22Rv1 (cell line): Measurements from ENCODE around the gene METTL26.
A peak's percentile ranks its signal among the peaks of the same experiment; 100 is the strongest.

Experiments used
- ZFX ChIP-seq: fragments of 450-650 bp; IDR thresholded peaks from 2 replicates; pipeline ENCODE4 v1.6.1; 2017; ENCODE audit warnings: antibody characterized with exemption, borderline replicate concordance
- TF ChIP-seq, protein P1 (sequence below): fragments of 450-650 bp; IDR thresholded peaks from 2 replicates; pipeline ENCODE4 v1.5.1; 2017; ENCODE audit warnings: mild to moderate bottlenecking

DNA sequence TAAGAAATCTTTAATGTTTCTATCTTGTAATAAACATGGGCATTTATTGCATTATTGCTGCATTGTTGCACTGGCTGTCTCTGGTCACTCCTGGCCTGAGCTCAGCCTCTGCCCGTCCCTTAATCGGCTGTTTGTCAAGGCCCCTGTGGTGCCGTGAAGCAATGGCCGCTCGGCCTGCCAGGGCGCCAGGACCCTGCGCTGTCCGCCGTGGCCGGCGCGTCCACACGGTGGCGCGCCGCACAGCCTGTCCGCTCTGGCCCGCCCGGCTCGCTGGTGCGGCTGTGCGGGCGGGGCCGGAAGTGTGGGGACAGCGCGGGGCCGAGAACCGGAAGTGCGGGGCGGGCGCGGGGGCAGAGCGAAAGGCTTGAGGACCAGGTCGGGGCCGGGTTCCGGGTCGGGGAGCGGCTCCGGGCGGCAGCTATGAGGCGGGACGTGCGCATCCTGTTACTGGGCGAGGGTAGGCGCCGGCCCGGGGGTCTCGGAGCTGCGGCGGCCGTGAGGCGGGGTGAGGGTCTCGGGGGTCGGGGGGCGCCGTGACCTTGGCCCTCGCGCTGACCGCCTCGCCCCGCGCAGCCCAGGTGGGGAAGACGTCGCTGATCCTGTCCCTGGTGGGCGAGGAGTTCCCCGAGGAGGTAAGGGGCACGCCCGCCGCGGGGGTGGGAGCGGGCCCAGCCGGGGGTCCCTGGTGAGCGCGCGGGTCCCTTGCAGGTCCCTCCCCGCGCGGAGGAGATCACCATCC, 31.8 kb upstream of the METTL26 start, which contains the start of gene RHOT2:
- TF ChIP-seq, protein P1, sequence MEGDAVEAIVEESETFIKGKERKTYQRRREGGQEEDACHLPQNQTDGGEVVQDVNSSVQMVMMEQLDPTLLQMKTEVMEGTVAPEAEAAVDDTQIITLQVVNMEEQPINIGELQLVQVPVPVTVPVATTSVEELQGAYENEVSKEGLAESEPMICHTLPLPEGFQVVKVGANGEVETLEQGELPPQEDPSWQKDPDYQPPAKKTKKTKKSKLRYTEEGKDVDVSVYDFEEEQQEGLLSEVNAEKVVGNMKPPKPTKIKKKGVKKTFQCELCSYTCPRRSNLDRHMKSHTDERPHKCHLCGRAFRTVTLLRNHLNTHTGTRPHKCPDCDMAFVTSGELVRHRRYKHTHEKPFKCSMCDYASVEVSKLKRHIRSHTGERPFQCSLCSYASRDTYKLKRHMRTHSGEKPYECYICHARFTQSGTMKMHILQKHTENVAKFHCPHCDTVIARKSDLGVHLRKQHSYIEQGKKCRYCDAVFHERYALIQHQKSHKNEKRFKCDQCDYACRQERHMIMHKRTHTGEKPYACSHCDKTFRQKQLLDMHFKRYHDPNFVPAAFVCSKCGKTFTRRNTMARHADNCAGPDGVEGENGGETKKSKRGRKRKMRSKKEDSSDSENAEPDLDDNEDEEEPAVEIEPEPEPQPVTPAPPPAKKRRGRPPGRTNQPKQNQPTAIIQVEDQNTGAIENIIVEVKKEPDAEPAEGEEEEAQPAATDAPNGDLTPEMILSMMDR = peak; percentile 98
- no peak for TF ChIP-seq ZFX
